HEK293 (cell line): ENCODE measurements around the gene SLC25A20.
"Not testable (repeated sequence)": the region's sequence is repeated elsewhere in the genome, so short reads cannot be mapped to it uniquely, and the experiment has no call there.

Experiments used
- CTCF ChIP-seq: fragments of 450-650 bp; formaldehyde crosslinking; IDR thresholded peaks from 2 replicates; pipeline ENCODE4 v1.5.1; 2016; ENCODE audit warnings: missing biosample characterization, missing genetic modification characterization
- YY1 ChIP-seq: fragments of 450-650 bp; formaldehyde crosslinking; IDR thresholded peaks from 2 replicates; pipeline ENCODE4 v1.5.1; 2018; ENCODE audit warnings: missing biosample characterization, missing genetic modification characterization
- ZBTB26 ChIP-seq: fragments of 450-650 bp; formaldehyde crosslinking; optimal IDR thresholded peaks from 2 replicates; pipeline ENCODE3; 2016; ENCODE audit warnings: missing biosample characterization, mild to moderate bottlenecking, missing genetic modification characterization
- ZNF140 ChIP-seq: fragments of 450-650 bp; formaldehyde crosslinking; IDR thresholded peaks from 2 replicates; pipeline ENCODE4 v1.5.1; 2016; ENCODE audit warnings: missing biosample characterization, missing genetic modification characterization

- not testable (repeated sequence) for TF ChIP-seq YY1 (tag by site-specific recombination); ZNF140 (tag by site-specific recombination); ZBTB26; CTCF (tag by site-specific recombination)
Observed at GRCh38 chr3:48827874-48828273, 70.8 kb downstream of the SLC25A20 start.
